Activated CD4-positive, CD25-positive, alpha-beta regulatory T cell (primary cell): ENCODE results near the gene MAST2.
"Not testable (repeated sequence)": the region's sequence is repeated elsewhere in the genome, so short reads cannot be mapped to it uniquely, and the experiment has no call there.

Experiments
- DNase-seq, 4 experiments: peaks; one replicate each; lab custom pipeline; 2025; lab: John Stamatoyannopoulos, UW

Gene MAST2

GRCh38 chr1:45803299-45803780 lies at the start of gene MAST2:
Gene MAST2, plus strand, starts transcription at chr1:45803612. Its CDS starts 284 bp downstream, at chr1:45803896.
- peak; percentile 59 to 74 (median 70) for DNase-seq

- DNase-seq, result no peak
Measured at GRCh38 chr1:45755697-45756096, 47.7 kb upstream of the MAST2 start.

DNA sequence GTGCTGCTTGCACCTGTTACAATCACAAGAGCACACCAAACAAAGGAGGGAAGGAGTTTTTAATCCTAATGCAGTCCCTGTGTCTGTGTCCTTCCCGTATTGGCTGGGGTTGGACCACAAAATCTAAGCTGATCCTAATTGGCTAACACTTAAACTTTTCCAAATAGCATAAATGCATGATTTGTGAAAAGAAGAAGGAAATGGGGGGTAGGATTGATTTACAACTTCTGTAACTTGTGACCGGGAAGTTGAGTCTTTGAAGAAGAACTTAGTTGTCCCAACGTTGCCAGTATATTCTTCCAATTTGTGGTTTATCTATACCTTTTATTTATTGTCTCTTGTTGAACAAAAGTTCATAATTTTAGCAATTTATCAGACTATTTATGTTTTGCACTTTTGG lies 41.1 kb upstream of the MAST2 start:
- DNase-seq, result no peak

GRCh38 chr1:45765999-45766792 lies 37.2 kb upstream of the MAST2 start:
- DNase-seq, result no peak

DNA sequence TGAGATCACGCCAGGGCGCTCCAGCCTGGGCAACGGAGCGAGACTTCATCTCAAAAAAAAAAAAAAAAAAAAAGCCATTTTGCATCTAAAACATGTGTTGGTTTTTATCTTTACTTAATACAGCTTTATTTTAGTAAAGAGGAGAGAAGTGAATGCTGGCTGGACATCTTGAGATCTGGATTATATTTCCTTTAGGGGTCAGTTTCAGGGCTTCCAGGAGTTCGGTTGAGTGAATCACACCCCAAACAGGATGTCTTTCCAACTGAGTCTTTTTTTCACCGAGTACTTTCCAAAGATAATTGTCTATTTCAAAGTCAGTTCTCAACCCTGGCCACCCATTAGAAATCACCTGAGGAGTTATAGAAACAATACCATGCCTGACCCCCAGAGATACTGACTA lies 36.4 kb upstream of the MAST2 start:
- no peak for DNase-seq

- no peak for DNase-seq
Measured at GRCh38 chr1:45769261-45769932, 34.0 kb upstream of the MAST2 start.

DNA sequence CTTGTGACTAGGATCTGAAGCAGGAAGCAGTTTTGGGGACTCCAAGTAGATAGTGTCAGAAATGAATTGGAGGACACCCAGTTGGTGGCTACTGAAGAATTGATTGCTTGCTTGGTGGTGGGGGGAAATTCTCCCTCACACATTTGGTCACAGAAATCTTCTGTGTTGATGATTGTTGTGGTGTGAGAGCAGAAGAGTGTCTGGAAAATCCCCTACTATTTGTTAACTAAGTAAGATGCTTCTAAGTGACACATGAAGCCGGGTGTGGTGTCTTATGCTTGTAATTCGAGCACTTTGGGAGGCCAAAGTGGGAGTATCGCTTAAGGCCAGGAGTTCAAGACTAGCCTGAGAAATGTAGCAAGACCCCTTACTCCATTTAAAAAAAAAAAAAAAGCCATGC lies 30.4 kb upstream of the MAST2 start:
- no peak for DNase-seq

DNA sequence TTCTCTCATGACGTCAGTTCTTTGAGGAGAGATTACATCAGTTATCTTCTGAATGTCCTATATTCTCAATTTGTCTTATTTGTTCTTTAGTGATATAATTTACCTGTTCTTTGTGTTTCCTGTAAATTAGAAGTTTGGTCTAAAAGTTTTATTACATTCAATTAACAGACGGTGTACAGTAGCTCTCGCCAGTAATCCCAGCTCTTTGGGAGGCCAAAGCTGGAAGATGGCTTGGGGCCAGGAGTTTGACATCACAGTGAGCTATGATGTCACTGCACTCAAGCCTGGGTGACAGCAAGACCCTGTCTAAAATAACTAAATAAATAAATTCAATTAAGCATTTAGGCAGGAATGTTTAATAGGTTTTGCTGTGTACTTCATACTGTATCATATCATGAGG lies 27.6 kb upstream of the MAST2 start:
- DNase-seq, result no peak

GRCh38 chr1:45785583-45785982 lies 17.8 kb upstream of the MAST2 start:
- no peak for DNase-seq

DNA sequence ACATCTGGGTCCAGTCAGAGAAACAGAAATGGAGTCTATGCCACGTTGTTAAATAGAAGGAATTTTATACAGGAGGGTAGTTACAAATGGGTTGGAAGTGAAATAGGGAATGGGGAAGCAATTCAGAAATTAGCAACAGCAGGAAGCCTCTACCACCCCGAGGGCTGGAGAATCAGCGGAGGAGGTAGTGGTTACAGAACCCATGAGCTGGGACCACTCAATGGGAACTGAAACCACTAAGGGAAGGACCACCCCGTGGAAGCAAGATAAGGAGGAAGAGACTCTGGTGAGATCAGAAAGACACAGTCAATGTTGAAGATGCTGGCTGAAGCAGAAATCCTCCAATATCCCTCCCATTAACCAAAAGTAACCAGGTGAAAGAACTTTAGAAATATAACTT lies 15.5 kb upstream of the MAST2 start:
- DNase-seq, result no peak

- DNase-seq, result no peak
Measured at GRCh38 chr1:45789601-45790000, 13.8 kb upstream of the MAST2 start.

- DNase-seq, result no peak
Measured at GRCh38 chr1:45792744-45793143, 10.7 kb upstream of the MAST2 start.

DNA sequence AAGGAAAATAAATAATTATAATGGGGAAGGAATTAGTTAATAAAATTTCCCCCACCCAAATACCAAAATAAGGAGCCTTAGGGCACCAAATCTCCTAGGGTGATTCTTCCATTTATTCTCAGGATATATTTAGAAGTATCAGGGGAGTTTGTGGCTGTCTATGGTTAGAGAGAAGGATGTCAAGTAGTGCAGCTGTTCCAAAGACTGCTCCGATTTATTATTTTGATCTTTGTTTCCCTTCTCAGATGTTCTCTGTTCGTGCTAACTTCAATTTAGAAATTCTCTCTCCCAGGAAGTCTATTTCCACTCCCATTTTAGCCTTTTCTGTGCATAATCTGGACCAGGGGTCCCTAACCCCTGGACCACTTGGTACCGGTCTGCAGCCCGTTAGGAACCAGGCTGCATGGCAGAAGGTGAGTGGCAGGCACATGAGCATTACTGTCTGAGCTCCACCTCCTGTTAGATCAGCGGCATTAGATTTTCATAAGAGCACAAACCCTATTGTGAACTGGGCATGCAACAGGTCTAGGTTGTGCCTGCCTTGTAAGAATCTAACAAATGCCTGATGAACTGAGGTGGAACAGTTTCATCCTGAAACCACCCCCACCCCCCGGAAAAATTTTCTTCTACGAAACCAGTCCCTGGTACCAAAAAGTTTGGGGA lies 9.3 kb upstream of the MAST2 start:
- no peak for DNase-seq

DNA sequence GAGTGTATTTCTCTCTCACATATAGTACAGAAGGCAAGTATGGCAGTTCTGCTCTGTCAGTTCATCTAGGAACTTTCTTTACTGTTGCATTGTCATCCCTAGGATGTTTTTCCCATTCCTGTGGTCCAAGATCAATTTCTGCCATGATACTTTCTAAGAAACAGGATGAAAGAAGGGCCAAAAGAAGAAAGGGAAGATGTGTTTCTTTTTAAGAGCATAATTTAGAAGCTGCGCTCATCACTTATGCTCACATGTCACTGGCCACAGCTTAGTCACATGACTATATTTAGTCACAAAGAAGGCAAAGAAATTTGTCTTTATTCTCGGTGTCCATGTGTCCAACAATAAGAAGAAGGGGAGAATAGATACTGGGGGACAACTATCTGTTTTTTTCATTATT lies 7.0 kb upstream of the MAST2 start:
- no peak for DNase-seq

- no peak for DNase-seq
Measured at GRCh38 chr1:45796946-45797345, 6.5 kb upstream of the MAST2 start.

GRCh38 chr1:45800899-45801298 lies 2.5 kb upstream of the MAST2 start:
- DNase-seq, result no peak

DNA sequence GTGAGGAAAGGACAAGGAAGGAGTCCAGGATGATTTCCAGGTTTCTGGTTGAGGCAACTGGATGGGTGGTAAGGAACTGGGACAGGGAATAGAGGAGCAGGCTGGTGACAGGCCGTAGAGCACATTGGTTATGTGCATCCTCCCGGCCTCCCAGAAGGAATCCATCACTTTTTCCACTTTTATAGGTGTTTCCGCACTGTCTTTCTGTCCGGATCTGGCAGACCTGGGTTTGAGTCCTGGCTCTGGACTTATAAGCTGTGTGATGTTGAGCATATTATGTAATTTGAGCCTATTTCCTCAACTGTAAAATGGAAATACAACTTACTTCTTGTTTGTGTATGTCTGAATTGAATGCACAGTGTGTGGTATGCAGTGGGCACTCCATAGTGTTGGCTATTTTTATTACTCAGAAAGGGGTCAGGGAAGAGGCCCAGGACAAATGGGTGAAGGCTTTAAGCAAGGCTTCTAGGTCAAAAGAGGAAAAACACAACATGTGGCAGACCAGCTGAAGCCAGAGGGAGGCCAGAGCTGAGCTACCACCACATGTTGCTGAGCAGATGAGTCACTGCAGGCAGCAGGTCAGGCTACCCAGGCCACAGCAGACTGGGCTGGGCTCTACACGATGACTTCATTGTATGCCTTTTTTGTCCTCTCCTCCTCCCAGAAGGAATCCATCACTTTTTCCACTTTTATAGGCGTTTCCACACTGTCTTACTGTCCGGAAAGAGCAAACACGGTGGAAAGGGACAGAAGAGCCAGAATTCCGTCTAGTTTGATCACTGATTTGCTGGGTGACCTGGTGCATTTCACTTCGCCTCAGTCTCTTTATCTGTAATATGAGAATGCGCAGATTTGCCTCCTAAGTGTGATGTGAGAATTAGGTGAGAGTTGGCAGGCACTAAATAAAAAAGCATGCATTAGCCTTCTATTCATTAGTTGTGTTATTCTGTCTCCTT lies 791 bp upstream of the MAST2 start:
- no peak for DNase-seq

GRCh38 chr1:45803781-45804668 lies 613 bp downstream of the MAST2 start:
- not testable (repeated sequence) for DNase-seq

- DNase-seq, result no peak
Measured at GRCh38 chr1:45804669-45804969, 1.2 kb downstream of the MAST2 start.

DNA sequence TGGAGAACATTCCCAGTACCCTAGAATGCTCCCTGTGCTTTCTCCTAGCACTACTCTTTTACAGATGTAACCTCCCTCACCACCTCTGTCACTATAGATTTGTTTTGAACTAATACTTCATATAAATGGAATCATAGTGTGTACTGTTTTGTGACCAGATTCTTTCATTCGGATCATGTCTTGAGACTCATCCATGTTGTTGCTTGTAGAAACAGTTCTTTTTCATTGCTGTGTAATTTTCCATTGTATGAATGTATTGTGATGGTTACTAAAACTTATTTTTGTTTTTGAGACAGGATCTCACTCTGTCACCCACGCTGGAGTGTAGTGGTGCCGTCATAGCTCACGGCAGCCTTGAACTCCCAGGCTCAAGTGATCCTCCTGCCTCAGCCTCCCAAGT lies 2.7 kb downstream of the MAST2 start:
- DNase-seq, result no peak

- DNase-seq, result no peak
Measured at GRCh38 chr1:45809761-45810160, 6.3 kb downstream of the MAST2 start.
